Thoracic aorta (tissue), 2 donors: ENCODE data around the gene ANAPC2. TPM values are rescaled to one million over a fixed set of nuclear protein-coding genes. Genes with fewer than 3 reads are reported as not detected.

Experiments used
- ATAC-seq: fragments of 150-250 bp; one replicate; pipeline ENCODE4 v1.8.0; 2017; ENCODE audit warnings: low read depth; ENCODE audit not compliant: insufficient number of reproducible peaks, low FRiP score
- DNase-seq: peaks from one replicate; pipeline ENCODE4 v3.0.0-alpha.2; 2020; ENCODE audit warnings: low spot score
- H3K27ac ChIP-seq, 2 donors: fragments of 200-600 bp; sonication (generic); 1 replicate in 1 of 2; 2 replicates in 1 of 2; pipeline ENCODE4 v1.5.1; 2016; ENCODE audit warnings: mild to moderate bottlenecking in 2 of 2, moderate library complexity in 2 of 2
- H3K27me3 ChIP-seq: fragments of 200-600 bp; sonication (generic); replicated peaks from 2 replicates; pipeline ENCODE4 v1.6.0; 2016; ENCODE audit warnings: mild to moderate bottlenecking; ENCODE audit not compliant: insufficient read depth
- H3K36me3 ChIP-seq: fragments of 200-600 bp; sonication (generic); one replicate; pipeline ENCODE4 v1.5.1; 2016
- H3K4me1 ChIP-seq, 2 donors: fragments of 200-600 bp; sonication (generic); 1 replicate in 1 of 2; 2 replicates in 1 of 2; pipeline versions ENCODE4 v1.5.1 to v1.6.0; 2016; ENCODE audit warnings: low read depth in 2 of 2, mild to moderate bottlenecking in 1 of 2; ENCODE audit not compliant: control insufficient read depth in 1 of 2
- H3K4me3 ChIP-seq: fragments of 200-600 bp; sonication (generic); 2 replicates; pipeline ENCODE4 v1.5.1; 2016; ENCODE audit warnings: mild to moderate bottlenecking
- H3K9me3 ChIP-seq: fragments of 200-600 bp; sonication (generic); 2 replicates; pipeline ENCODE4 v1.5.1; 2016
- total RNA-seq, 2 donors: library from RNA; depleted of rRNA; stranded (reverse); fragments of >200 nt; gene quantifications; one replicate each; pipeline versions ENCODE4 v1.1.0 to v1.2.3, GENCODE V29; 2016
- TF ChIP-seq, protein P1 (sequence below): fragments of 200-600 bp; sonication (generic); IDR thresholded peaks from one replicate; pipeline ENCODE4 v1.5.1; 2019; ENCODE audit warnings: antibody characterized with exemption

The ANAPC2 gene
- total RNA-seq, 2 donors from 2014 or later = 25.2 to 43.0 TPM

DNA sequence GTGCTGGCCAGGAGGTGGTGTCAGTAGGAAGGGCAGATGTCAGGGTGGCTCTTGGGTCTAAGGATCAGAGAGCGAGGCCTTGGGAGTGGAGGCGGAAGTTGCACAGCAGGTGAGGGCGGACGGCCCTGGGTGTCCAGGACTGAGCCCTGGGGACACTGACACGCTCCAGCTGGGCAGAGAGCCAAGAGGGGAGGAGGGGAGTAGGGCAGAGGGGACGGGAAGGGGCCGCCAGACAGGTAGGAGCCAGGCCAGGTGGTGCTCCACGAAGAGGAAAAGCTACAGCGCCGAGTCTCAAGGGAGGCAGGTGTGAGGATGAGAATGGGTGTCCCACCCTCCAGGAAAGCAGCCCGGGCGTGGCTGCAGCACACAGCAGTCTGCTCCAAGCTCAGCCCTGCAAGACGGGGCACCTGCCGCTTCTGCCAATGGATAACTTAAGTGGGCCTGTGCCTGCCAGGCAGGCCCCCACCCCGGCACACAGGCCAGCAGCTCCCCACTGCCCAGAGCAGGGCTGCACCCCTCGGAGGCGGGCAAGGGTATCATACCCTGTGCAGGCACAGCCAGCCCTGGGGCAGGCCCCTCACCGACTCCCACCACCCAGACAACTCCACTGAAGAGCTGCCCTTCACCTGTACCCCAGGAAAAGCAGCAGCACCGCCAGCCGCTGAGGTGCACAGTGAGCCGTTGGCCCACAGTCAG lies 7.3 kb upstream of the ANAPC2 start:
- no peaks in the 10 kb centered on the region for H3K27me3 ChIP-seq
- TF ChIP-seq, protein P1, sequence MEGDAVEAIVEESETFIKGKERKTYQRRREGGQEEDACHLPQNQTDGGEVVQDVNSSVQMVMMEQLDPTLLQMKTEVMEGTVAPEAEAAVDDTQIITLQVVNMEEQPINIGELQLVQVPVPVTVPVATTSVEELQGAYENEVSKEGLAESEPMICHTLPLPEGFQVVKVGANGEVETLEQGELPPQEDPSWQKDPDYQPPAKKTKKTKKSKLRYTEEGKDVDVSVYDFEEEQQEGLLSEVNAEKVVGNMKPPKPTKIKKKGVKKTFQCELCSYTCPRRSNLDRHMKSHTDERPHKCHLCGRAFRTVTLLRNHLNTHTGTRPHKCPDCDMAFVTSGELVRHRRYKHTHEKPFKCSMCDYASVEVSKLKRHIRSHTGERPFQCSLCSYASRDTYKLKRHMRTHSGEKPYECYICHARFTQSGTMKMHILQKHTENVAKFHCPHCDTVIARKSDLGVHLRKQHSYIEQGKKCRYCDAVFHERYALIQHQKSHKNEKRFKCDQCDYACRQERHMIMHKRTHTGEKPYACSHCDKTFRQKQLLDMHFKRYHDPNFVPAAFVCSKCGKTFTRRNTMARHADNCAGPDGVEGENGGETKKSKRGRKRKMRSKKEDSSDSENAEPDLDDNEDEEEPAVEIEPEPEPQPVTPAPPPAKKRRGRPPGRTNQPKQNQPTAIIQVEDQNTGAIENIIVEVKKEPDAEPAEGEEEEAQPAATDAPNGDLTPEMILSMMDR = no peak
- no peak overlapping the region for H3K4me3 ChIP-seq
- no peaks in the 10 kb centered on the region for H3K9me3 ChIP-seq
- H3K36me3 ChIP-seq = peaks cover 9% of the 10 kb centered on the region
- H3K4me1 ChIP-seq = peaks cover 11 to 28% of the 10 kb centered on the region in 2 donors
- DNase-seq (no peak), ATAC-seq (no peak)
- H3K27ac ChIP-seq = no peak overlapping the region

DNA sequence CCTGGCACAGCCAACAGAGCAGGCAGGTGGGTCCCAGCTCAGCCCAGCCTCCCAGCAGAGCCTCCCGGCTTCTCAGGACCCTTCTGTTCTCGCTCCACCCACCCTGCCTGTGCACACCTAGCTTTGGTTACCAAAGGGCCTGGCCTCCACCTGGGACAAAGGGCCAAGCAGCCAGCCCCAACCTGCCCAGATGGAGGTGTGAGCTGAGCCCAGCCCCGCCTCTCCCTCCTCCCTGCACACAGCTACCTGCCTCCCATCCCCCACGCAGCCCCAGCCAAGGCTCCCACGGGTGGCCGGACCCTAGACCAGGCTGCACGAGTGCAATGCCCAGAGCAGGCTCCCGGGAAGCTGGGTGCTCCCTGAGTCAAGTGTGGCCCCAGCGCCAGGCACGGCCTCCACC lies 6.5 kb upstream of the ANAPC2 start:
- DNase-seq = no peak
- no peaks in the 10 kb centered on the region for H3K9me3 ChIP-seq
- no peak overlapping the region for H3K4me3 ChIP-seq
- no peak for ATAC-seq
- H3K27ac ChIP-seq = no peak overlapping the region
- H3K4me1 ChIP-seq = peaks cover 16 to 36% of the 10 kb centered on the region in 2 donors
- no peaks in the 10 kb centered on the region for H3K27me3 ChIP-seq
- H3K36me3 ChIP-seq = peaks cover 13% of the 10 kb centered on the region
- TF ChIP-seq, protein P1 = no peak

DNA sequence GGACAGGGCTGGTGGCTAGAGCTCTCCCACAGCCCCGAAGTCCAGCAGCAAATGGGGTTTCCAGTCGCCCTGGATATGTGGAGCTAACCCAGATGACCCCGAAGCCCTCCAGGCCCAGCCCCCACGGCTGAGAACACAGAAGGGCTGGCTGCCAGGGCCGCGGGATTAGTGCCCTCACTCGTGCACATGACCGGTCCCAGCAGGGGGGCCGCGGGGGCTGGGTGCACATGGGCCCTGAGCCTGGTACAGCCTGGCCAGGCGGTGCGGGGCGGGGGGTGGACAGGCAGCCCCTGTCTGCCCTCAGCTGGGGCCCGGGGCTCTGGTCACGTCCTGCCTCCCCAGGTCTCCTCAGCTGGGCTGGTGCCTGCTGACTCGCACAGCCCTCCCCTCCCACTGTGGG lies 6.0 kb upstream of the ANAPC2 start:
- H3K27ac ChIP-seq = no peak overlapping the region
- TF ChIP-seq, protein P1 = no peak
- ATAC-seq (no peak), DNase-seq (no peak)
- no peak overlapping the region for H3K4me3 ChIP-seq
- H3K9me3 ChIP-seq = no peaks in the 10 kb centered on the region
- H3K4me1 ChIP-seq = peaks cover 17 to 36% of the 10 kb centered on the region in 2 donors
- H3K36me3 ChIP-seq = peaks cover 15% of the 10 kb centered on the region
- no peaks in the 10 kb centered on the region for H3K27me3 ChIP-seq

DNA sequence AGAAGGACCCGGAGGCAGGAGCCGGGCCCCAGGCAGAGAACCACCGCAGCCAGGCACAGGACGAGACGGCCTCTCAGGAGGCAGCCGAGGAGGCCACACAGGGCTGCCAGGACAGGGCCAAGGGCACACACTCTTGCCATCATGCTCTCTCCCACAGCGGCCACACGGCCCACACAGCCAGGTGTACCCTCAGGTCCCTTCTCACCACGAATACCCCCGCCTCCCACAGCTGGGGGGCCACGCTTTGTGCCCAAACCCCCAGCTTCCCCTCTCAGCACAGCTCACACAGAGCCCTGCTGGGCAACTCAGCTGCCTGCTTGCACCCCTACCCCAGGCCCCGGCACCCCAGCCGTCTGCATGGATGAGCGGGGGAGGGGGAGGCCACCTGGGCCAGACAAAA lies 5.4 kb upstream of the ANAPC2 start:
- peaks cover 13 to 32% of the 10 kb centered on the region in 2 donors for H3K4me1 ChIP-seq
- no peak for ATAC-seq
- DNase-seq = no peak
- TF ChIP-seq, protein P1 = no peak
- no peaks in the 10 kb centered on the region for H3K9me3 ChIP-seq
- H3K27me3 ChIP-seq = no peaks in the 10 kb centered on the region
- H3K36me3 ChIP-seq = peaks cover 15% of the 10 kb centered on the region
- H3K4me3 ChIP-seq = no peak overlapping the region
- H3K27ac ChIP-seq = no peak overlapping the region

DNA sequence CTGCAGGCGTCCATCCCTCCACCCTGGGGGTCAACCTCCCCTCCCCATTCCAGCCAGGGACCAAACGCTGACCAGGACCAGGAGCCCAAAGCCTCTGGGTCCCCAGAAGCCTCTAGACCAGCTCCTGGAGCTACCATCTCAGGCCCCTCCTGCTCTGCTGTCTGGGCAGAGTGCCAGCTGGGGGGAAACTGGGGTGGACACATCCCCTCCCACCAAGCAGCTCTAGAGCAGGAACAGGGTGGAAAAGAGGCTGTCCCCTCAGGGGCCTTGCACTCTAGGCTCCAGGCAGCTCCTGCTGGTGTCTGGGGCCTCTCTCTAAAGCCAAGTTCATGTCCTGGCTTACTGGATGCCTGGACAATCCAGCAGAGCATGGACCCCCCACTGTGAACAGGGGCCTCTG lies 4.5 kb upstream of the ANAPC2 start:
- no peak overlapping the region for H3K27ac ChIP-seq
- ATAC-seq (no peak), DNase-seq (no peak)
- H3K36me3 ChIP-seq = peaks cover 15% of the 10 kb centered on the region
- H3K4me3 ChIP-seq = no peak overlapping the region
- H3K4me1 ChIP-seq = peaks cover 12 to 24% of the 10 kb centered on the region in 2 donors
- H3K9me3 ChIP-seq = no peaks in the 10 kb centered on the region
- no peaks in the 10 kb centered on the region for H3K27me3 ChIP-seq
- TF ChIP-seq, protein P1 = no peak
